ENCODE measurements around the gene AGAP1.

Gene AGAP1

DNA sequence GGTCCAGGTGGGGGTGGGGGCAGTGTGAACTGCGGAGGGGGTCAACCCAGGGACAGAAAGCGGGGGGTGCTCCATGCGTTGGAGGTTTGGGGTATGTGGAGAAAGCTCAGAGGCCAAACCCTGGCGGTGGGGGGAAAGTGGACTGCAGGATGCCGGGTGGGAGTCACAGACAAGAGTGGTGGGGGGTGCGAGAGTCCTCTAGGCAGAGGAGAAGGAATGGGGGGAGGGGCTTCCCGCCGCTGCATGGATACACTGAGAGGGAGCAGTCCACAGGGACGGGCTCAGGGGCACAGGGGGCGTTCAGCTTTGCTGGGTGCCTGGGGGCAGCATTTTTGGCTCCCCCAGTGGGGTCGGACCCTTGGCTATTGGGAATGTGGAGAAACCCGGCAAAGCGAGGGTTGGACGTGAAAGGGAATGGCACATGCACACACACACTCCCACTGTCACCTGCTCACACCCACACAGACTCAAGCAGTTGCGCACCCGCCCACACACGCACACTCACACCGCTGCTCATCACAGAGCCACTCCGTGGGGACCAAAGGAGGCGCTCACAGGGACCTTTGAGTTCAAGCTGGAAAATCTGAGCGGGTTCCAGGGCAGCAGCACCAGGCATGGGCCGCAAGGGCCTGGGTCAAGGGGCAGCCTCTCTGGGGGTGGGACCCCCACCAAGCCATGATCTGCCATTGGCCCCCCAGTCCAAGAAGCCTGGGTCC is 666.7 kb downstream of the AGAP1 start:
- no peak for DNase-seq (ENCODE audit: low read depth)

DNA sequence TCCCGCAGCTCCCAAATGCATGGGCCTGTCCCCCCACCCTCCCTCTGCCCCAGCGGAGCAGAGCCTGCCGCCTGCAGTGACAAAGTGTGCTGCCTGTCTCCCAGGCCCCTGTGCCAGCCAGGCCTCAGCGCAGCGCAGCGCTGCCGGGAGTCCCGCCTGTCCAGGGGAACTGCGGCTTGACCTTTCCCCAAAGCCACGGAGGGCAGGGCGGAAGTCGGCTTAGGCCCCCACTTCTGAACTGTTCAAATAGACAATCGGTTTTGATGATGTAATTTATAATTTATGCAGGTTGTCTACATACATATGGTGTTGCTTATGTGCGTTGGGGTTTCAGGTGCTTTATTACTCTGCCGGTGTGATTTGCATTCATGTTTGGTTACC is 667.2 kb downstream of the AGAP1 start:
- DNase-seq (ENCODE audit: low read depth): no peak

DNA sequence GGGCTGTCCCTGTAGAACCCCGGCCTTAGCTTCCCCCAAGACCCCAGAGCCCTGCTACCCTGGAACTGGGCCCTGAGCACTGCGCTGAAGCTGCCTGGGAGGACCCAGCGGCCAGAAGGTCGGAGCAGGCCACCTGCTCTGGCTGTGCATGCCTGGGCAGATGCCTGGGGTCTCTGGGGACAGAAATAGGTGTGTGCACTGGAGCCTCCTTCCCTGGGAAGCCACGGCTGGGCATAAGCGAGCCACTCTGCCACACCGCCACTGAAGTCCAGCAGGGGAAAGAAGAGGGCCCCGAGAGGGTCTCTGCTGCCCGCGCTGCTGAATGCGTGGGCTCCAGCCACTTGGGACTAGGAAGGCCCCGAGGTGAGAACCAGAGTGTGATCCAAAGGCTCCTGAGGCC is 667.7 kb downstream of the AGAP1 start:
- no peak for DNase-seq (ENCODE audit: low read depth)

DNA sequence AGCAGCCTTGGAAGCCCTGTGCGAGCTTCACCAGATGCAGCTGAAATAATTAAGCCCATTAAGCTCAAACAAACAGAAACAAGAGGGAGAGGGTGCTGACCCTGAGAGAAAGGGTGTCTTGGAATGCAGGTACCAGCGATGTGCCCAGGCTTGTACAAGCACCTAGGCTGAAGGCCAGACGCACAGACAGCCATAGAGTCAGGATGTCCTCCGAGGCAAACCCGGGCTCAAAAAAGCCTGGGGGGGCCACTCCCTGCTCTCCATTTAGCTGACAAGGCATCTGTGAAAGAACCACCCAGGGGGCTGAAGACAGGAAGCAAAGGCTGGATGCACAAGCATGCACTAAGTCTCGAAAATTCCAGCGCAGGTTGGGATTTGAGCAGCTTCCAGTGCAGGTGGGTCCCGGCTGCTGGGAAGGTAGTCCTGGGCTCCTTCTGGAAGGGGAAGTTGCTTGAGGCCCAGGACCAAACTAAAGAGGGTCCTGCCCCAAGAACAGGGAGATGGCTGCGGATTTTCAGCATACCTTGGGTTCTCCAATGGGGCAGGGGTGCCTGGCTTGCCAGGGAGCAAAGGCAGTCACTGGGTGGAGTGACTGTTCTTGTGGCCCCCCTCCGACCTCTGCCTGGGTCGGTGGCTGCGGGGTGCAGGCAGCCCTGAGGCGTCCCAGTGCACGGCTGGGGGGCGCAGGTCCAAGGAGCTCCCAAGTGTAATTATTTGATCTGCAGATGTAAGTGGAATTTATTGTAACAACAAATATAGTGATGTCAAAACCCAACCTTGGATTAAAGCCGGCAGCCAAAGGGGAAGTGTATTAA is 668.4 kb downstream of the AGAP1 start:
- no peak for DNase-seq (ENCODE audit: low read depth)

DNA sequence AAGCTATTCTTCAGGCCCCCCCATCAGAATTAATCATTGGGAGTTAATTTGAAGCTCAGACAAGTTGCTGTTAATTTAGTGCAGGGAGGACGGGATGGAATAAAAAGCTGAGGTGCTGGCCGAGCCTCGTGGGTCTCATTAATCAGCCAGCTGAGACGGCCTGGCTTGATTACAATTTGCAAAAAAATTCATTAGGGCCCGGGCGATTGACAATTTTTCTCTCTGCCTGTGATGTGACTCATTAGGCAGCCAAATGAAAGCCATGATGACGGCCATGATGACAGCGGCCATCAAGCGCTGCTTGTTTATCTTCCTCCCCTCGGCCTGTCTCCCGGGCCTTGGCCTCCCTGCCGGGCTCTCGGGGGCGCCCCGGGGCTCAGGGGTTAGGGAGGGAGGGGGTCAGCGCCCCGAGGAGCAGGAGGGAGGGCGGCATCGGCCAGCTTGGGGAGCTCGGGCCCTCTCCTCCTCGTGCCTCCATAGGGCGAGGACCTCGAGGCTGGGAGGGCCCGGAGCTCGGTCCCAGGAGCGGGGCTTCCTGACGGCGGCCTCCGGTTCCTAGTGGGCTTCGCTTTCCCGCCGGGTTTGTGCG is 669.1 kb downstream of the AGAP1 start:
- DNase-seq (ENCODE audit: low read depth): no peak

DNA sequence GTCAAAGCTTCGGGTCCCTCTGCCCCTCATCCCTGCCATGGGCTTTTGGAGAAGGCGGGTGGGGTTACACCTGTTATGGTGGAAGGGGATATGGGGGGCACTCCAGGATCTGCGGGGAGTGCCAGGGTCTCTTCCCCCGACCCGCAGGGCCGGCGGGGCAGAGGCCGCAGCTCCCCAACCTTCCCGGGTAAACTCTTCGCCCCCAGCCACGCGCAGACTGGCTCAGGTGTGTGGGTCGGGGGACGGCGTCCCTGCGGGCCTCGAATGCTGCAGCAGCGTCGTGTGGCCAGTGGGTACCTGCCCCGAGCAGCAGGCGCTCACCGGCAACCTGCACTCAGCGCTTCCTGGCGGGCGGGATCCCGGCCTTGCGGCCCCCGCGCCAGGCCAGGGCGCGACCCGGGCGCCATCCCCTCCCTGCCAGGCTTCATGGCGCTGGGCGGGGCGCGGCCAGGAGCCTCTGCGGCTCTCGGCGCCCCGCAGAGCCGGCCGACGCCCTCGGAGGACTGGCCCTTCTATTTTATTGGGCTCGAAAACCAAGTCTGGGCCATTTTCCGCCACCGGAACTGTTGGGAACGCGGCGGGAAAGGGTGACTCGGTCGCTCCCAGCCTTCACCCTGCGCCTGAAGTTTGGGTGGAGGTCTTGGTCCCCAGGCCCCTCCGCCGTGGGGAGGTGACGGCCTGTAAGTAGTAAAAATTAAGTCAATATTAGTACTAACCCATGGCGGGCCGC is 669.8 kb downstream of the AGAP1 start:
- no peak for DNase-seq (ENCODE audit: low read depth)

DNA sequence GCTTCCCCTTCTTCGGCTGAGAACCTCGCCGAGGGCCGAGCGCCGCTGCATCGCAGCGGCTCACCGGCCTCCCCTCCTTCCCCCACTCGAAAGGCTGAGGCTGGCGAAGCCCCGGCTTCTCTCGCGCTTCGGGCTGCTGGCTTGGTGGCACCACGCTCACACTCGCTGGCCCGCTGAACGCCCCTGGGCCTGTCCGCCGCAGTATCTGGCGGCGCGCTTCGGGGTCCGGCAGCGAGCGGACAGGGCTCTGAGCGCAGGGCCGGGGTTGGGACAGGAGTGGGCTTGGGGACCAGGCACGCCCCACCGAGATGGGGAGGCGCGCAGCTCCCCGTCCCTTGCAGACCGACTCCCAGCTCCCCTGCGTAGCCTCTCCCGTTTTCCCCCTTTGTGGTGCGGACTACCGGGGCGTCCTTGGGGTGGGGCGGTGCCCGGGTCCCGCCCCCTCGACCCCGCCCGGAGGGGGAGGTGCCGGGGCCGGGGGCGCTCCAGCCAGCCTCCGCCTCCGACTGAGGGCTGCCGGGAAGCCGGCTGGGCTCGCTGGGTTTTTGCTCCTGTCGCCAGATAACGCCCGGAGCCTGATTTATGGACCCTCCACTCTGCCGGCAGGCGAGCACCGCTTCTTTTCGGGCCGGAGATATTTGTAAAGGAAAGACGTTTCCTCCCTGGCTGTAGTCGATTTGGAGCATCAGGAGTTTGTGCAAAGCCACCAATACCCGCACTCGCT is 670.5 kb downstream of the AGAP1 start:
- DNase-seq (ENCODE audit: low read depth): no peak

DNA sequence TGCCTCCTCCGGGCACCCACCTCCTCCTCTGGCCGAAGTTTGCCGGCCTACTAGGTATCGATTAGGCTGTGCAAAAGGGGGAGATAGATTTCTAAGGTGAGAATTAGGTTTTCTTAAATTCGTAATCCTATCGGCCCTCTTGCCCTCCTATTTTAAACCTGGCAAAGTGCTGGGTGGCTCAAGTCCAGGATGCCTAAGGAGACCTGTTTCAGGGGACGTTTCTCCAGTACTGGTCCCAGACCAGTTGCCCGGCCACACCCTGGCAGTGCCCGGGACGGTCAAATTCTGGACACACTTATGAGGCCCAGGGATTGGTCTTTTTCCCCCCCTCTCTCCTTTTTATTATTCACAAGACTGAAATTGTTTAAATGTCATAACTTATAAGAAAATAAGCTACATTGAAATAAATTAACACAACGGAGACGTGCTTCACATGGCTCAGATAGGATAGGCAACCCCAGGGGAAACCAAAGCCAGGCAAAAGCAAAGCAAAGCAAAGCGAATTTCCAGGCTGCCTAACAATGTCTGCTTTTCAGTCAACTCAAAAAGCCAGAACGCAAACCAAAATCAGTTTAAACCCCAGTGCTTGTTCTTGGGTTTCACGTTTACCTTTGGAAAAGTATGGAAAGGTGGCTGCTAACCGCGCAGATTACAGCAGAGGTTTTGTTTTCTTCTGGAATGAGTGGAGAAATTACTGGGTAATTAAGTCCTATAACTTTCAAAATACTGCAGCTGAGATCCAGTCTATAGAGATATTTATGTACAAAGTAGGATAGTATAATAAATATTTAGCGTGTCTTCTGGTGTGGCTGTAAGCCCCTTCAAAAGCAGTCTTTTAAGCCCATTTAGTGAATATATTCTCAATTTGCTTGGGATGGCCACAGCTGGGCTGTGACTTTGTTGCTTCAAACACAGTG is 671.3 kb downstream of the AGAP1 start:
- no peak for DNase-seq (ENCODE audit: low read depth)

DNA sequence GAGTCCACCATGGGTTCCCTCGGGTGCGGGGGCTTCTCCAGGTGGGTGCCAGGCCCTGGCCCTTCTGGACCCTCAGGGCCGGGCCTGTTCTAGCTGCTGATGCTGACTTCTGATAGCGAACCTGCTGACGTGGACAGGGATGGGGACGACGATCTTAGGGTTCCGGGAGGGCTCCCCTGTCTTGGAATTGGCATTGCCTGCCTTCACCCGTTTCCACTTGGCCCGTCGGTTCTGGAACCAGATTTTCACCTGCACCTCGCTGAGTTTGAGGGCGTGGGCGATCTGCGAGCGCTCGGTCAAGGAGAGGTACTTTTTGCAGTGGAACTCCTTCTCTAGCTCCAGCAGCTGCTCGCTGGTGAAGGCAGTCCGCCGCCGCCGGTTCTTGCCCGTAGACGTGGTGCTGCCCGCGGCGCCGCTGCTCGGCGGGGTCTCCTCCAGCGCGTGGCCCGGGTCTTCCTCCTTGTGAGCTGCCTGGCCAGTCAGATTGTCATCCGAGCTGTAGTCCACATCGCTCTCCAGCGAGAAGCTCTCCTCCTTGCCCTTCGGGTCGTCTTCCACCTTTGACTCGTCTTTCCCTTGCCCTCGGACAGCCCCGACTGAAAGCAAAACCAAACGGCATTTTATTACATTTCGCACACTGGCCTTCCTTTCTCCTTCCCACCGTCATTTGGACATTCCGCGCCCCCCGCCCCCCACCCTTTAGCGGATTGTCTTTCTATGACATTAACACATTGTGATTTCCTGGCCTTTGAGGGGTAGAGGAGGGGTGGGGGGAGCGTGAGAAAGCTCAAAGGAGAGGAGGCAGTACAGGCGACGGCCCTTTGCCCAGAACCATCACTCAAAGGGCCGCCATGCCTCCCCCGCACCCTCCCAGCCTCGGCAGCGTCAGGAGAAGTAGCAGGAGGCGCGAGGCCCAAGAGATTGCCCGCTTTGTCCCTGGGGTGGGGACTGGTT is 672.3 kb downstream of the AGAP1 start:
- no peak for DNase-seq (ENCODE audit: low read depth)

DNA sequence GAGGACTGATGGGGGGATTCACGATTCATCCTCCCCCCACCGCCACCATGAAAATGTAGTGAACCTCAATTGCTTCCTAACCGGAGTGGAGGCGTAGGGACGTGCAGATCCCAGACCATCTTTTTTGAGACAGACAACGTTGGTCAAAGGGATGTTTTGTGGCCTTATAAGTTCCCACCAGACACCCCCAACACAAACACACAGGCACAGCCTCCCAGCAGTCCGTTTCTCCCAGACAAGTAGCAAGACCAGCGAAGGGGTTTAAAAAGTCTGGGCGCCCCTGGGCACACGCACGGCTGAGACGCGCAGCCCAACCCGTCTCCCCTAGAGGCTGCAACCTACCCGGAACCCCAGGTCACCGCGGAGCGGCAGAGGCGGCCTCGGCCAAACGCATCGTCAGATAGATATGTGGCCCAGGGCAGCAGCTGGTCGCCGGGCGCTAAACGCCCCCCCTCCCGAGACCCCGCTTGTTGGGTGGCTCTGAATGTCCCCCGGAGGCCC is 673.0 kb downstream of the AGAP1 start:
- DNase-seq (ENCODE audit: low read depth): no peak

DNA sequence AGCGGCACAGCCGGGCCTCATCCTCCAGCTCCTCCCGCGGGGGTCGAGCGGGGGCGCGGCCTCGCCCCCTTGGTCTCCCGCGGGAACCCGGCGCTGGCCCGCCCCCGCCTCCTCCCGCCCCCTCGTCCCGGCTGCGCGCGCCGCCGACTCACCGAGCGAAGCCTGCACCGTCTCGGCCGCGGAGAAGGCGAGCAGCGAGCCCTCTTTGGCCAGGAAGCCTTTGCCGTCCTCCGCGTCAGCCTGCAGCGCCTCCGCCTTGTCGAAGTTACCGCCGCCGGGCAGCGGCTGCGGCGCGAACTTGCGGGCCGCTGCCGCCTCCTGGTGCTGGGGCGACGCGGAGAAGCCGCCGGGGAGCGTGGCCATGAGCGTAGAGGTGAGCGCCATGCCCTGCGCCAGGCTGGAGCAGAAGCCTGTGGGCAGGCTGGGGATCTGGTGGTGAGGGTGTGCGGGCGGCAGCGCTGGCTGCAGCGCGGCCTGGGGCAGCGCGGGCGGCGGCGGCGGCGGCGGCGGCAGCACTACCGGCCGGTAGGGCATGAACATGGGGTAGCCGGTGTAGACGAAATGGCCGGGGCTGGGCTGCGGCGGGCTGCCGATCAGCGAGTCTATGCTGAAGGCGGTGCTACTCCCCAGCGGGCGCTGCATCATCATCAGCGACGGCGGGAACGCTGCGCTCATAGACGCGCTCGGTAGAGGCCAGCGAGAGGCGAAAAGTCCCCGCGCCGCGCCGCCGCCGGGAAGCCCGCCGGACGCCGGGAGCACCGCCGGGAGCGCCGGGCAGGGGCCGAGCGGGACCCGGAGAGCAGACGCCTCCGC is 673.7 kb downstream of the AGAP1 start:
- no peak for DNase-seq (ENCODE audit: low read depth)

DNA sequence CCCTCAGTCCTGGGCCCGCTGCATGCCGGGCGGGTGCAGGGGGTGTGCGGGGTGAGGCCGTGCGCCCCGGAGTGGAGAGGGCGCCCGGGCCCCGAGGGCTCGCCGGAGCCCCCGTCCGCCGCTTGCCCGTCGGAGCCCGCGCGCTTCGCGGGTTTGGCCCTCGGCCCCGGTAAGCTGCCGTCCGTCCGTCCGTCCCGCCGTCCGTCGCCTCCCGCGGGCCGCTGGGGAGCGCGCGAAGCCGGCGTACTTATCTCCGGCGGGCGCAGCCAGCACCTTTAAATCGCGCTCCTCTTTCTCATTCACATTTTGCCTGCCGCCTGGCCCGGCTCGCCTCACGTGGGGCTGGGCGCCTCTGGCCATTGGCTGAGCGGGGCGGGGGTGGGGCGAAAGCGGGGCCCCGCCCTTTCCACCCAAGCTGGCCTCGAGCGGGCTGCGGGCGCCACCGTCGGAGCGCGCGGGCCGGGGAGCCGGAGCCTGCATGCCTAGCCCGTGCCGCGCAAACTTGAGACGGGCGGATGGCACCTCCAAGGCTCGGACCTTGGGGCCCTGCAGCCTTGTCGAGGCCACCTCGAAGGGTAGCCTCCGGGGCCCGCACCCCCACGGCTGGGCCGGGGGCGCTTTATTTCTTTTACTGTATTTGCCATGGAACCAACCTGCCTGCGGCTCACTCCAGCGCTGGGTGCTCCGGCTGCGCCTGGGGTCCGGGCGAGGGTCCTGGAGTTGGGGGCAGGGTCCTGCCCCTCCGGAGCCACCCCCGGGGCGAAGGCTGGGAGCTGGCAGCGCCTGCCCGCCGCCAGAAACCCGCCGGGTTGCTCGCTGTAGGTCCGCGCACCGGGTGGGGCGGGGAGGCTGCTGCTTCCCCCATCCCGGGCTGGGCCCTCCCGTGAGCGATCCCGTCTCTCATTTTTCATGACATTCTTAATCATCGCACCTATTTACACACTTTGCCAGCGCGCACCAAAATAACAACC is 674.6 kb downstream of the AGAP1 start, which contains the start of gene GBX2:
TSS of gene GBX2 (minus strand) at position 277 of the 971 bp plus-strand sequence. CDS start 415 bp downstream, outside the sequence.
- no peak for DNase-seq (ENCODE audit: low read depth)

DNA sequence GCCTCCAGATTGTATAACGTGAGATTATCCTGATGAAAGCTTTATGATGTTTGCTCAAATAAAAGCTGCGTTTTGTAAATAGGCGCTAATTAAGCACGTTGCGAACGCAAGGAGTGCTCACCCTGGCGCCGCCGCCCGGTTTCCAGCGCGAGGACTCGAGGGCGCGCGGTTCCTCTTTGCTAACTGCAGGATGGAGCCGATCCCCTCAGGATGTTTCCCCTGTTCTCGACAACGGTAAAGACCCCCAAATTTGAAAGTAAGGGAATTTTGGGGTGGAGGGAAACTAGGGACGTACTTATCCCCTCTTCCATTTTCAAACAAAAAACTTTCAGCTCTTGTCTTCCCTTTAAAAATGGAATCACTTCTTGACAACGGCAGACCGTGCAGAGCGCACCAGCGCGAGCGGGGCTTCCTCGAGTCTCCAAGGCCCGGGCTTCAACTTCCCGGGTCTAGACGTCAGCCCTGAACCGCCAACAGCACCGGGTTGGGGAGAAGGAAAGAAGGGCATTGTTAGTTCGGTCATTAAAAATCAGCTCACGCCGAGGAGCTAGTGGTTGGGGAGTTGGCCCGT is 675.4 kb downstream of the AGAP1 start:
- no peak for DNase-seq (ENCODE audit: low read depth)

DNA sequence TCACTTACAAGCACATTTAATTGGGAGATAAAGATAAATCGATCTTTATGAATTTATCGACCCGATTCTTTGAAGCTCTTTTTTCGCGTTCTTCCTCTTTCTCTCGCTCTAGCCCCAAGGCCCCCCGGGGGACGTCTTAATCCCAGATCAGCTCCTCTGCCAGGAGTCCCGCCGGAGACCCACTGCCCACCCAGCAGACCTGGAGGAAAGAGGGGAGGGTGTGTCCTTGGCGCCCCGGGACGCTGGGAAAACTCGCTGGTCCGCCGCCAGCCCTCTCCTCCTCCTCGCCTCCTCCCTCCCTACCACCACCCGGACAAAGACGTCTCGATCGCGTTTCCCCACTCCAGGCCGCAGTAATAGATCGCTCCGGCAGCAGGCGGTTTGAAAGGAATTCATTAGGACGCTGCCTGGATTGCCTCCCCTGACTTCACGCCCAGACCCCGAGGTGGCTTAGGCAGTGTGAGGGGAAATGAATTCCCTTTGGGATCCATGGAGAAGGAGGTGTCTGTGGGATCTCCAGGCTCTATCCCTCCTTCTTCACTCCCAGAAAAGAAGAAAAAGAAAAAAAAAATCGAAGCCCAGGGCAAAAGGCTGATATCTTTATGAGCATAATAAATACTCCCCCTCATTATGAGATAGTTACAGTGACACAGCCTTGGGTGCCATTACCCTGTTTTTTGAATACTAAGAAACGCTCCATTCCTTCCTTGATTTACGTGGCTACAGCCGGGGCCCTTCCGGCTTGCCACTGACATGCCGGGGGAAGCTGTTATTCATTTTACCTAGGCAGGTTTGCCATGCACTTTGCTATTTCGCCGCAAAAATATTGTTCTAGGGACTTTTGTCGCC is 676.1 kb downstream of the AGAP1 start:
- no peak for DNase-seq (ENCODE audit: low read depth)

DNA sequence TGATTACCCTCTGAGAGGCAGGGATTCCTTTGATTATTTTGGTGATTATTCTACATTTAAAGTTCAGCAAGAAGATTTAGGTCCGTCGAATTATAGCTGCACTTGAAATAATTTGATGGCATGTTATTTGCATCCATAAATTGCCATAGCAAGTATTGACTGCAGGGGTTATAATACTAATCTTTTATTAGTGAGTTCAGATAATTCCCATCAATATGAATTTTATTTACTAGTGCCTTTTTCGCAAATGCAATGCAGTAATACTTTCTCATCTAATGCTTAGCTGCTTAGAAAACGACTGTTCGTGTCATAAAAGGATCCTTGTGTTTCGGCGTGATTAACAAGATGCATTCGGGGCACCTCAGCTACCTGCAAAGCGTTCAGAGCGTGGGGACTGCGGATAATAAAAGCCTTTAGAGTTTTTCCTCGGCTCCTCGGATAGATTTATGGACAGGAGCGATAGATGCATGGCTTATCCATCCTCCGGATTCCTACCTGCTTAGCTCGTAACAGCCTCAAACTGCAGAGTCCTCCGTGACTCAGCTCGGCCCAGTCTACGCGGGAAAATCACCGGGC is 676.8 kb downstream of the AGAP1 start:
- no peak for DNase-seq (ENCODE audit: low read depth)
